GM13976 (cell line): ENCODE data around the gene OPTC.

ENCODE experiments used
- DNase-seq: peaks from one replicate; pipeline ENCODE4 v3.0.0; 2012; ENCODE audit warnings: low spot score
- CTCF ChIP-seq: IDR thresholded peaks from 2 replicates; pipeline ENCODE4 v1.5.1; 2012; ENCODE audit warnings: borderline replicate concordance, mild to moderate bottlenecking; ENCODE audit not compliant: insufficient read depth; ENCODE audit errors: extremely low read depth, missing control alignments, control extremely low read depth
- in situ Hi-C: fragments of 300-500 bp; cut with MboI; formaldehyde crosslinking; loops from one replicate; pipeline ENCODE4 v1.12.0; 2022; ENCODE audit warnings: low sequenced_read_pairs, mixed read lengths, inconsistent platforms; ENCODE audit not compliant: unreplicated experiment

The OPTC gene

GRCh38 chr1:203518541-203518940 is 24.6 kb downstream of the OPTC start:
- no peak for TF ChIP-seq CTCF
- in situ Hi-C loops: no loop called here

GRCh38 chr1:203519053-203519840 is 25.3 kb downstream of the OPTC start:
- in situ Hi-C loops: no loop called here

More at GRCh38 chr1:203518541-203518940, 24.6 kb downstream of the OPTC start:
- DNase-seq: no peak

GRCh38 chr1:203519896-203520295 is 25.9 kb downstream of the OPTC start:
- in situ Hi-C loops: no loop called here
- no peak for TF ChIP-seq CTCF
- no peak for DNase-seq

More at GRCh38 chr1:203519053-203519840, 25.3 kb downstream of the OPTC start:
- DNase-seq: no peak
- no peak for TF ChIP-seq CTCF

GRCh38 chr1:203520315-203520714 is 26.4 kb downstream of the OPTC start:
- in situ Hi-C loops: no loop called here
- no peak for DNase-seq
- TF ChIP-seq CTCF: no peak

- no peak for TF ChIP-seq CTCF
- in situ Hi-C loops: no loop called here
- no peak for DNase-seq
Measured at GRCh38 chr1:203521074-203521794, 27.3 kb downstream of the OPTC start.

GRCh38 chr1:203521812-203522211 is 27.9 kb downstream of the OPTC start:
- in situ Hi-C loops: no loop called here

More at GRCh38 chr1:203521812-203522211, 27.9 kb downstream of the OPTC start:
- no peak for DNase-seq
- TF ChIP-seq CTCF: no peak
